Measurements from ENCODE around the gene MYO3B.

DNA sequence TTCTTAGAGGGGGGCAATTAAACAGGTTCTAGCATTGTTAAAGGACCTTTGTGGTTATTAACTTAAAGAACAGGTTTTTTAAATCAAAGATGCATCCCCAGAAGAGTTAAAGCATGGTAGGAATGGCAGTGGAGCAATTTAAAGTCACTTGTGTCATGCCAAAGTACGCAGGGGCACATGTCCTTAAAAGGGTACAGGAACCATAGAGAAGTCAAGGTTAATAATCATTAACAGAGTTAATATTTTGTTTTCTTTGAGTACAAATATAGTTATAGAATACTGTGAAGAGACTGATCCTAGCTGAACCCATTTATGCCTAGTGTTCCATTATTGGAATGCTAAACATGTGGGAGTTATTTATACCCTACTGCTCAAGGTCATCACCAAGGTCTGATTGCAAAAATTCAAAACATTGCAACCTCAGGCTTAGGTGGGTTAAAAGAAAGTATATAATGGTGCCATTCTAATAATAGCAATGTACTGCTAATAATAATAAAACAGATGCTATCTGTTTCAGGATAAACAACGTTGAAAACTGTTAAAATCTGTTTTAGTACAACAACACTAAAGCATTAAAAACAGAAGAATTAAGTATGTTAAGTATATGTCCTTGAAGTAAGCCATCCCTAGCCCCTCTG lies 216.0 kb downstream of the MYO3B start:
- TF ChIP-seq GATA3 (IDR thresholded peaks at IDR 0.05; ENCODE audit: low read depth, low read length) (no peak), GATA2 (IDR thresholded peaks at IDR 0.05; ENCODE audit: low read depth, low read length) (no peak)
